Osteocyte (in vitro differentiated cells): ENCODE data around the gene LVRN. TPM values are rescaled to one million over a fixed set of nuclear protein-coding genes. Genes with fewer than 3 reads are reported as not detected.

Source experiments
- DNase-seq: peaks from one replicate; pipeline ENCODE4 v3.0.0; 2021; ENCODE audit warnings: mixed read lengths; ENCODE audit not compliant: unreplicated experiment; ENCODE audit errors: extremely low spot score
- H3K27ac Mint-ChIP-seq: one replicate; pipeline ENCODE4 v1.8.0; 2021; ENCODE audit warnings: mild to moderate bottlenecking, mixed read lengths; ENCODE audit not compliant: unreplicated experiment
- H3K27me3 Mint-ChIP-seq: one replicate; pipeline ENCODE4 v1.8.0; 2021; ENCODE audit warnings: mixed read lengths; ENCODE audit not compliant: unreplicated experiment
- H3K36me3 Mint-ChIP-seq: one replicate; pipeline ENCODE4 v1.8.0; 2021; ENCODE audit warnings: mixed read lengths; ENCODE audit not compliant: unreplicated experiment
- H3K4me1 Mint-ChIP-seq: one replicate; pipeline ENCODE4 v1.8.0; 2021; ENCODE audit warnings: mixed read lengths; ENCODE audit not compliant: unreplicated experiment
- H3K4me3 Mint-ChIP-seq: one replicate; pipeline ENCODE4 v1.8.0; 2021; ENCODE audit warnings: mild to moderate bottlenecking, moderate library complexity, mixed read lengths; ENCODE audit not compliant: unreplicated experiment
- H3K9me3 Mint-ChIP-seq: one replicate; pipeline ENCODE4 v1.8.0; 2021; ENCODE audit warnings: mixed read lengths; ENCODE audit not compliant: unreplicated experiment
- total RNA-seq: library from RNA; stranded (reverse); gene quantifications from 2 replicates; pipeline ENCODE4 v1.2.1, GENCODE V29; 2021
- TF ChIP-seq, protein P1 (sequence below): fragments of 200-600 bp; sonication (generic); IDR thresholded peaks from 2 replicates; pipeline ENCODE4 v1.5.0; 2021; ENCODE audit warnings: antibody characterized with exemption, mild to moderate bottlenecking, moderate library complexity

The LVRN gene
- total RNA-seq, 1 donor from 2014 or later: 0.40 TPM

GRCh38 chr5:116042375-116042774 is 80.1 kb downstream of the LVRN start:
- no peak for DNase-seq
- Mint-ChIP-seq H3K27ac (no peak overlapping the region), H3K4me1 (no peaks in the 10 kb centered on the region), H3K36me3 (no peaks in the 10 kb centered on the region), H3K9me3 (no peaks in the 10 kb centered on the region), H3K27me3 (peaks cover 42% of the 10 kb centered on the region), H3K4me3 (no peak overlapping the region)
- TF ChIP-seq, protein P1, sequence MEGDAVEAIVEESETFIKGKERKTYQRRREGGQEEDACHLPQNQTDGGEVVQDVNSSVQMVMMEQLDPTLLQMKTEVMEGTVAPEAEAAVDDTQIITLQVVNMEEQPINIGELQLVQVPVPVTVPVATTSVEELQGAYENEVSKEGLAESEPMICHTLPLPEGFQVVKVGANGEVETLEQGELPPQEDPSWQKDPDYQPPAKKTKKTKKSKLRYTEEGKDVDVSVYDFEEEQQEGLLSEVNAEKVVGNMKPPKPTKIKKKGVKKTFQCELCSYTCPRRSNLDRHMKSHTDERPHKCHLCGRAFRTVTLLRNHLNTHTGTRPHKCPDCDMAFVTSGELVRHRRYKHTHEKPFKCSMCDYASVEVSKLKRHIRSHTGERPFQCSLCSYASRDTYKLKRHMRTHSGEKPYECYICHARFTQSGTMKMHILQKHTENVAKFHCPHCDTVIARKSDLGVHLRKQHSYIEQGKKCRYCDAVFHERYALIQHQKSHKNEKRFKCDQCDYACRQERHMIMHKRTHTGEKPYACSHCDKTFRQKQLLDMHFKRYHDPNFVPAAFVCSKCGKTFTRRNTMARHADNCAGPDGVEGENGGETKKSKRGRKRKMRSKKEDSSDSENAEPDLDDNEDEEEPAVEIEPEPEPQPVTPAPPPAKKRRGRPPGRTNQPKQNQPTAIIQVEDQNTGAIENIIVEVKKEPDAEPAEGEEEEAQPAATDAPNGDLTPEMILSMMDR: no peak

GRCh38 chr5:116044073-116044472 is 81.8 kb downstream of the LVRN start:
- H3K27me3 Mint-ChIP-seq: peaks cover 38% of the 10 kb centered on the region
- H3K9me3 Mint-ChIP-seq: no peaks in the 10 kb centered on the region
- no peak for DNase-seq
- H3K4me3 Mint-ChIP-seq: no peak overlapping the region
- no peak overlapping the region for H3K27ac Mint-ChIP-seq
- H3K36me3 Mint-ChIP-seq: no peaks in the 10 kb centered on the region
- TF ChIP-seq, protein P1: no peak
- no peaks in the 10 kb centered on the region for H3K4me1 Mint-ChIP-seq

- no peaks in the 10 kb centered on the region for H3K9me3 Mint-ChIP-seq
- no peak overlapping the region for H3K4me3 Mint-ChIP-seq
- DNase-seq: no peak
- no peaks in the 10 kb centered on the region for H3K36me3 Mint-ChIP-seq
- TF ChIP-seq, protein P1: no peak
- no peaks in the 10 kb centered on the region for H3K4me1 Mint-ChIP-seq
- H3K27me3 Mint-ChIP-seq: peaks cover 33% of the 10 kb centered on the region
- no peak overlapping the region for H3K27ac Mint-ChIP-seq
Observed at GRCh38 chr5:116045821-116046220, 83.5 kb downstream of the LVRN start.

GRCh38 chr5:116046261-116046660 is 84.0 kb downstream of the LVRN start:
- H3K4me3 Mint-ChIP-seq: no peak overlapping the region
- TF ChIP-seq, protein P1: no peak
- H3K27me3 Mint-ChIP-seq: peaks cover 35% of the 10 kb centered on the region
- no peaks in the 10 kb centered on the region for H3K9me3 Mint-ChIP-seq
- H3K27ac Mint-ChIP-seq: no peak overlapping the region
- H3K36me3 Mint-ChIP-seq: no peaks in the 10 kb centered on the region
- DNase-seq: no peak
- H3K4me1 Mint-ChIP-seq: no peaks in the 10 kb centered on the region

- Mint-ChIP-seq H3K36me3 (no peaks in the 10 kb centered on the region), H3K27me3 (peaks cover 31% of the 10 kb centered on the region), H3K9me3 (no peaks in the 10 kb centered on the region), H3K27ac (no peak overlapping the region), H3K4me3 (no peak overlapping the region), H3K4me1 (no peaks in the 10 kb centered on the region)
- DNase-seq: no peak
- TF ChIP-seq, protein P1: no peak
Observed at GRCh38 chr5:116046823-116047222, 84.5 kb downstream of the LVRN start.
